NCI-H526 (cell line): Measurements from ENCODE around the gene RBBP7.
A peak's percentile ranks its signal among the peaks of the same experiment; 100 is the strongest.

Source experiments
- DNase-seq, 2 experiments: peaks; one replicate each; lab custom pipeline; 2025; lab: John Stamatoyannopoulos, UW

The RBBP7 gene

GRCh38 chrX:16867947-16868346 is 2.2 kb downstream of the RBBP7 start:
- DNase-seq = no peak

GRCh38 chrX:16862829-16863228 is 7.3 kb downstream of the RBBP7 start:
- DNase-seq = no peak

- DNase-seq = no peak
Observed at GRCh38 chrX:16856744-16857143, 13.4 kb downstream of the RBBP7 start.

- peak; percentile 81 to 87 for DNase-seq
Observed at GRCh38 chrX:16856076-16856404, 14.1 kb downstream of the RBBP7 start.

- DNase-seq = no peak
Observed at GRCh38 chrX:16855363-16856075, 14.6 kb downstream of the RBBP7 start.

GRCh38 chrX:16853537-16853936 is 16.6 kb downstream of the RBBP7 start:
- DNase-seq = no peak

- no peak for DNase-seq
Observed at GRCh38 chrX:16852617-16853179, 17.5 kb downstream of the RBBP7 start.

- no peak for DNase-seq
Observed at GRCh38 chrX:16851827-16852226, 18.3 kb downstream of the RBBP7 start.

GRCh38 chrX:16851421-16851820 is 18.7 kb downstream of the RBBP7 start:
- no peak for DNase-seq

- no peak for DNase-seq
Observed at GRCh38 chrX:16848541-16848940, 21.6 kb downstream of the RBBP7 start.

- no peak for DNase-seq
Observed at GRCh38 chrX:16845686-16846085, 24.5 kb downstream of the RBBP7 start.

GRCh38 chrX:16843208-16843909 is 26.8 kb downstream of the RBBP7 start:
- DNase-seq = no peak

GRCh38 chrX:16842684-16843083 is 27.5 kb downstream of the RBBP7 start:
- no peak for DNase-seq

GRCh38 chrX:16839852-16840460 is 30.2 kb downstream of the RBBP7 start:
- DNase-seq = no peak

GRCh38 chrX:16839219-16839851 is 30.8 kb downstream of the RBBP7 start:
- DNase-seq = no peak

GRCh38 chrX:16838202-16839066 is 31.7 kb downstream of the RBBP7 start:
- no peak for DNase-seq

- DNase-seq = peak in 1 of 2 experiments; percentile 45
Observed at GRCh38 chrX:16836371-16836770, 33.8 kb downstream of the RBBP7 start.

GRCh38 chrX:16834806-16835205 is 35.4 kb downstream of the RBBP7 start:
- DNase-seq = no peak

- no peak for DNase-seq
Observed at GRCh38 chrX:16832301-16832700, 37.9 kb downstream of the RBBP7 start.

- DNase-seq = no peak
Observed at GRCh38 chrX:16828124-16828908, 41.8 kb downstream of the RBBP7 start.

GRCh38 chrX:16827225-16827624 is 42.9 kb downstream of the RBBP7 start:
- DNase-seq = no peak
